ENCODE data around the gene CD300H. TPM values are rescaled to one million over a fixed set of nuclear protein-coding genes. Genes with fewer than 3 reads are reported as not detected.

CD300H gene
- total RNA-seq, 1 donor from 2014 or later, result not detected

DNA sequence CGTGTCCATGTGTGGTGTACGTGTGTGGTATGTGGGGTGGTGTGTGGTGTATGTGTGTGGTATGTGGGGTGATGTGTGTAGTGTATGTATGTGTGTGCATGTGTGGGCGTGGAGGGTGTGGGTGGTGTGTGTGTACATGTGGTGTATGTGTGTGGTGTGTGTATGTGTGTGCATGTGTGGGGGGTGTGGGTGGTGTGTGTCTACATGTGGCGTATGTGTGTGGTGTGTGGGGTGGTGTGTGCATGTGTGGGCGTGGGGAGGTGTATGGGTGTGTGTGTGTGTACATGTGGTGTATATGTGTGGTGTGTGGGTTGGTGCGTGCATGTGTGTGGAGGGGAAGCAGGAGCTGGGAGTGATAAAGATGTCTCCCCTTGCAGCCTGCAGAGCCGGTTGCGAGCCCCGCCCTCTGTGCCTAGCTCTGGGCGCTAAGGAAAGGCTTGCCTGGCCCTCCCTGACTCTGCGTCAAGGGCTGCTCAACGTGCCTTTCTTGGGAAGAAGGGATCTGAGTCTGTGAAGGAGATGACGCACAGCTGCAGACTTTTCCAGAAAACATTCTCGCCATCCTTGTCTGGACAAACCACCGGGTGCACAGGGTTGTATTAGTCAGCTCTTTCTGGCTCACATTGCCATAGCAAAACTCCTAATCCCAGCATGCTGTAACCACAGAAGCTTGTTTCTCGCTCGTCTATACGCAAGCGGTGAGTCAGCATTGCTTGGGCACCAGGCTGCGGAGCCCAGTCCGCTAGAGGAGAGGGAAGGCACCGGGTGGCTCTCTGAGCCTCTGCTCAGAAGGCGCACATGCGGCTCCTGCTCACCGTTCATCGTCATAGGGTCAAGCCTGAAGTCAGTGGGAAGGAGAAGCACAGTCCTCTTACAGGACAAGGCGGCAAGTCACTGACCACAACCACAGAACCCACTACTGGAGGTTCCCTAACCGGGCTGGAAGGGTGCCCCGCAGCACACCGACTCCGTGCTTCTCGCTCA is 2.0 kb upstream of the CD300H start:
- H3K9me3 Mint-ChIP-seq (ENCODE audit: unreplicated experiment), result no peaks in the 10 kb centered on the region
- peaks cover 4% of the 10 kb centered on the region for H3K27me3 Mint-ChIP-seq (ENCODE audit: unreplicated experiment)
- H3K4me1 Mint-ChIP-seq (ENCODE audit: unreplicated experiment), result no peaks in the 10 kb centered on the region
- H3K36me3 Mint-ChIP-seq (ENCODE audit: low read depth, unreplicated experiment), result peaks cover 3% of the 10 kb centered on the region
- no peak overlapping the region for H3K4me3 Mint-ChIP-seq (ENCODE audit: unreplicated experiment)
- H3K27ac Mint-ChIP-seq (ENCODE audit: unreplicated experiment), result no peak overlapping the region
- TF ChIP-seq, protein P1, sequence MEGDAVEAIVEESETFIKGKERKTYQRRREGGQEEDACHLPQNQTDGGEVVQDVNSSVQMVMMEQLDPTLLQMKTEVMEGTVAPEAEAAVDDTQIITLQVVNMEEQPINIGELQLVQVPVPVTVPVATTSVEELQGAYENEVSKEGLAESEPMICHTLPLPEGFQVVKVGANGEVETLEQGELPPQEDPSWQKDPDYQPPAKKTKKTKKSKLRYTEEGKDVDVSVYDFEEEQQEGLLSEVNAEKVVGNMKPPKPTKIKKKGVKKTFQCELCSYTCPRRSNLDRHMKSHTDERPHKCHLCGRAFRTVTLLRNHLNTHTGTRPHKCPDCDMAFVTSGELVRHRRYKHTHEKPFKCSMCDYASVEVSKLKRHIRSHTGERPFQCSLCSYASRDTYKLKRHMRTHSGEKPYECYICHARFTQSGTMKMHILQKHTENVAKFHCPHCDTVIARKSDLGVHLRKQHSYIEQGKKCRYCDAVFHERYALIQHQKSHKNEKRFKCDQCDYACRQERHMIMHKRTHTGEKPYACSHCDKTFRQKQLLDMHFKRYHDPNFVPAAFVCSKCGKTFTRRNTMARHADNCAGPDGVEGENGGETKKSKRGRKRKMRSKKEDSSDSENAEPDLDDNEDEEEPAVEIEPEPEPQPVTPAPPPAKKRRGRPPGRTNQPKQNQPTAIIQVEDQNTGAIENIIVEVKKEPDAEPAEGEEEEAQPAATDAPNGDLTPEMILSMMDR (IDR thresholded peaks at IDR 0.05; ENCODE audit: unreplicated experiment), result no peak
- no peak for DNase-seq (ENCODE audit: low spot score)

DNA sequence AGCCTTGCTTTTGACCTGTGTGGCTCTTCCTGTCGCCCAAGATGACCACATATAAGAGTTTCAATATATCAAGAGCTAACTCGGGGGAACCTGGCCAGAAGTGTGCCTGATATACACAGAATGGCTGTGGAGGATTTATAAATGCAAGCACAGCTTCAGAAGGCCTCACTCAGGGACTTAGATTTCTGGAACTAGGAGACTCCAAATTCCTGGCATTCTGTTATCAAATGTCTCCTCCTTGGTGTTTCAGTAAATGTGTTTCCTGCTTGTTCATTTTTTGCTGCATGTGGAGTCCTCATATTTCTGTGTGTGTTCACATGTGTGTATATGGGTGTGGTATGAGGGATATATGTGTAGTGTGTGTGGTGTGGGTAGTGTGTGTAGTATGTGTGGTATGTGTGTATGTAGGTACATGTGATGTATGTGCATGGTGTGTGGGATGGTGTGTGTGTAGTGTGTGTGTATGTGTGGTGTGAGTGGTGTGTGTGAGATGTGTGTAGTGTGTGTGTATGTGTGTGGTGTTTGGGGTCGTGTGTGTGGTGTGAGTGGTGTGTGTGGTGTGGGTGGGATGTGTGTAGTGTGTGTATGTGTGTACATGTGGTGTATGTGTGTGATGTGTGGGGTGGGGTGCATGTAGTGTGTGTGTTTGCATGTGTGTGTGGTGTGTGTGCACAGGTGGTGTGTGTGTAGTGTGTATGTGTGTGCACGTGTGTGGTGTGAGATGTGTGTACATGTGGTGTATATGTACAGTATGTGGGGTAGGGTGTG is 981 bp upstream of the CD300H start:
- TF ChIP-seq, protein P1 (IDR thresholded peaks at IDR 0.05; ENCODE audit: unreplicated experiment), result no peak
- H3K9me3 Mint-ChIP-seq (ENCODE audit: unreplicated experiment), result no peaks in the 10 kb centered on the region
- H3K27ac Mint-ChIP-seq (ENCODE audit: unreplicated experiment), result peak overlapping the region; percentile 43

DNA sequence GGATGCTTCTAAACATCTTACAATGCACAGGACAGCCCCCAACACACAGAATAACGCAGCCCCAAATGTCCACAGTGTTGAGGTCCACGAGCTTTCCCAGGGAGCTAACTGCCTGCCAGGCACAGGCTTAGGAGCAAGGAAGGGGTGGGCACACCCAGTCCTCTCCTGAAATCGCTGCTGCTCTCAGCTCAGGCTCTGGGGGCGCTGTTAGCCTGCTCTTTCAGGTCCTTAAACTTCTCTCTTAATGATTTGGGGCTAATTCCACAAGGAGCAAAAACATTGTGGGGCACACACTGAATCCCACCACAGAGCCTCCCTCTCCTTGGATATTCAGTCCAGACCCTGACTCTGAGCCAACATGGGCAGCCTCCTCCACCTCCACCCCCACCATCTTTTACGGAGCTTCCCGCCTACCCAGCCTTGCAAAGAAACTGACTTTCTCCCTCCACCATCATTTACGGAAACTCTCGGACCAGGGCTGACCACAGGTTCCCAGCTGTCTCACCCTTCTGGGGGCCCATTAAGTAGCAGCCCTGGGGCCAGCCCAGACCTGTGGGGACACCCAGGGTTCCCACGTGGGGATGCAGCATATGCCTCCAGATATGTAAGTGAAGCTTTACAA is 1.1 kb downstream of the CD300H start:
- Mint-ChIP-seq H3K36me3 (ENCODE audit: low read depth, unreplicated experiment) (peaks cover 7% of the 10 kb centered on the region), H3K9me3 (ENCODE audit: unreplicated experiment) (no peaks in the 10 kb centered on the region), H3K27ac (ENCODE audit: unreplicated experiment) (no peak overlapping the region), H3K27me3 (ENCODE audit: unreplicated experiment) (peaks cover 11% of the 10 kb centered on the region), H3K4me3 (ENCODE audit: unreplicated experiment) (no peak overlapping the region), H3K4me1 (ENCODE audit: unreplicated experiment) (peaks cover 3% of the 10 kb centered on the region)
- TF ChIP-seq, protein P1 (IDR thresholded peaks at IDR 0.05; ENCODE audit: unreplicated experiment), result peak; percentile 54
- DNase-seq (ENCODE audit: low spot score), result peak; percentile 59

More for the DNA sequence above, 981 bp upstream of the CD300H start:
- H3K36me3 Mint-ChIP-seq (ENCODE audit: low read depth, unreplicated experiment), result peaks cover 7% of the 10 kb centered on the region
- peaks cover 3% of the 10 kb centered on the region for H3K4me1 Mint-ChIP-seq (ENCODE audit: unreplicated experiment)
- H3K4me3 Mint-ChIP-seq (ENCODE audit: unreplicated experiment), result peak overlapping the region; percentile 17
- no peak for DNase-seq (ENCODE audit: low spot score)
- peaks cover 8% of the 10 kb centered on the region for H3K27me3 Mint-ChIP-seq (ENCODE audit: unreplicated experiment)

DNA sequence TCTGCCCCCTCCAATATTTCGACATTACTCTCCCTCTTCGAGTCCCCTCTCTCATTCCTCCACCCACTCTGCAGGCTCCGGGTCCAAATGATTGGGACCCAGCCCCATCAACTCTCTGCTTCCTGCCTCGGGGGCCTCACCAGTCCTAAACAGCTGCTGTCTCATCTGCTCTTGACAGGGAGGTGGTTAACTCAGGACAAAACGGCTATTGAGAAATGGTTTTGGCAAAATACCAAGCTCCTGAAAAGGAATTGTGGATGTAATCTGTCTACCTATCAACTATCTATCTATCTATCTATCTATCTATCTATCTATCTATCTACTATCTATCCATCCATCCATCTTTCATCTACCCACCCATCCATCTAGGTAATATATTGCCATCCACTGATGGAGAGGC is 2.2 kb downstream of the CD300H start:
- Mint-ChIP-seq H3K4me3 (ENCODE audit: unreplicated experiment) (no peak overlapping the region), H3K27ac (ENCODE audit: unreplicated experiment) (no peak overlapping the region), H3K27me3 (ENCODE audit: unreplicated experiment) (peaks cover 13% of the 10 kb centered on the region), H3K36me3 (ENCODE audit: low read depth, unreplicated experiment) (peaks cover 7% of the 10 kb centered on the region), H3K9me3 (ENCODE audit: unreplicated experiment) (no peaks in the 10 kb centered on the region), H3K4me1 (ENCODE audit: unreplicated experiment) (peaks cover 3% of the 10 kb centered on the region)
- TF ChIP-seq, protein P1 (IDR thresholded peaks at IDR 0.05; ENCODE audit: unreplicated experiment), result no peak
- no peak for DNase-seq (ENCODE audit: low spot score)

Measured in endothelial cell (in vitro differentiated cells).